NCI-H2171 (cell line): ENCODE measurements around the gene GALNT6.
"Not testable (repeated sequence)": the region's sequence is repeated elsewhere in the genome, so short reads cannot be mapped to it uniquely, and the experiment has no call there.

Experiments
- DNase-seq: peaks from one replicate; lab custom pipeline; 2025; lab: John Stamatoyannopoulos, UW

Gene GALNT6

GRCh38 chr12:51323317-51323960, 67.8 kb downstream of the GALNT6 start:
- DNase-seq: no peak

DNA sequence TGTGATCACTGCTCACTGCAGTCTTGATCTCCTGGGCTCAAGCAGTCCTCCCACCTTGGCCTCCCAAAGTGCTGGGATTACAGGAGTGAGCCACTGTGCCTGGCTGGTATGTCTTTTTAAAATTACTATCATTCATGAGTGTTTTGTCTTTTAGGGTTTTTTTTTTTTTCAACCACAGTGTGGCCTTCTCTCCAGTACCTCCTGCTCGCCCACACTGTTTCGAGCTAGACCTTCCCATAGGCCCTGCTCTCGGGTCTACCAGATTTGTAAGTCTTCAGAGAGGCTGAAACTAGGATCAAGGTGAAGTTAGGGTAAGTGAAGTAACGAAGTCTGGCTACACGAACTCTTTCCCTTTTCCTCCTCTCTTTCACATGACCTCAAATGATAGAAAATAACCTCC, 68.8 kb downstream of the GALNT6 start:
- DNase-seq: no peak

DNA sequence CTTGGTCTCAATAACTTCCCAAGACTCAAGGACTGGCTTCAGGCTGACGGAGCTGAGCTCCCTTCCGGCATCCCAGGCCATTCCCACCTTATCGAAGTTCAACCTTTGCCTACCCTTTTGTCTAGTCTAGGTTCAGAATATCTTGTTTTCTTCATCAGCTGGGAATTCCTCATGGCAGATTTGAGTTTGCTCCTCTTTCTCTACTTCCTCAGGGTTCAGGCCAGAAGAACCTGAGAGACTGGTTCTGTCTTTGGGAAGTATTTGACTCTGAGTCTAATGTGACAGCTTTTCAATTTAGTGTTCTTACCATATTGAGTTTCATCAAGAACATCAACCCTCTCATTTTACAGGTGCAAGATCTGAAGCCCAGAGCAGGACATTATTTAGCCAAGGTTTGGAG, 69.3 kb downstream of the GALNT6 start:
- DNase-seq: no peak

- no peak for DNase-seq
These were observed 70.4 kb downstream of the GALNT6 start for GRCh38 chr12:51320695-51321320.

GRCh38 chr12:51320311-51320694, 70.9 kb downstream of the GALNT6 start:
- DNase-seq: no peak

GRCh38 chr12:51318846-51319599, 72.2 kb downstream of the GALNT6 start:
- DNase-seq: no peak

DNA sequence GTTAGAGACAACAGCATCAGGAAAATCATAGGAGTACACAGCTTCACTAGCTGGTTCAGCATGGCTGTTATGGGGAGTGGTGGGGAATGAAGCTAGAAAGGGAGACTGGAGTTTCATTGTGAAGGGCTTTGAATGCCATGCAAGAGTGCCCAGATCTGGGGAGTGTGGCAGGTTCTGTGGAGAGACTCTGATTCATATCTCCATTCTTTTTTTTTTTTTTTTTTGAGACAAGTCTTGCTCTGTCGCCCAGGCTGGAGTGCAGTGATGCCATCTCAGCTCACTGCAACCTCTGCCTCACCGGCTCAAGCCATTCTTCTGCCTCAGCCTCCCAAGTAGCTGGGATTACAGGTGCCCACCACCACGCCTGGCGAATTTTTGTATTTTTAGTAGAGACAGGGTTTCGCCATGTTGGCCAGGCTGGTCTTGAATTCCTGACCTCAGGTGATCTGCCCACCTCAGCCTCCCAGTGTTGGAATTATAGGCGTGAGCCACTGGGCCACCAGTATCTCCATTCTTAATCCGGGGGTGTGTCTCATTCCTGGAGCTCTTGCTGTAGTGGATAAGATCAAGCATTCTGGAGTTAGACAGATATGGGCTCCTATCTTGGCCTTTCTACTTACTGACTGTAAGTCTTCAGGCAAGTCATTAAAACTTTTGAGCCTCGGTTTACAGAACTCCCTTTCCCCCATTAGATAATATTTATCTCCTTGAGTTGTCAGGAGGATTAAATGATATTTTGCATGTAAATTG, 73.0 kb downstream of the GALNT6 start:
- DNase-seq: not testable (repeated sequence)

DNA sequence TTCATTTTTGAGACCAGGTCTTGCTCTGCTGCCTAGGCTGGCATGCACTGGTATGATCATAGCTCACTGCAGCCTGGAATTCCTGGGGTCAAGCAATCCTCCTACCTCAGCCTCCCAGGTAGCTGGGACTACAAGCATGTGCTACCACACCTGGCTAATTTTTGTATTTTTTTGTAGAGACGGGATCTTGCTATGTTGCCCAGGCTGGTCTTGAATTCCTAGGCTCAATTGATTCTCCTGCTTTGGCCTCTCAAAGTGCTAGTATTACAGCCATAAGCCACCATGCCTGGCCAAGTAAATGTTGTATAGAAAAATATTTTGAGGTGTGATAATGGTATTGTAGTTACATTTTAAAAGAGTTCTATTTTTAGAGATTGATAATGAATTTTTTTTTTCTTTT, 79.8 kb downstream of the GALNT6 start:
- DNase-seq: no peak

DNA sequence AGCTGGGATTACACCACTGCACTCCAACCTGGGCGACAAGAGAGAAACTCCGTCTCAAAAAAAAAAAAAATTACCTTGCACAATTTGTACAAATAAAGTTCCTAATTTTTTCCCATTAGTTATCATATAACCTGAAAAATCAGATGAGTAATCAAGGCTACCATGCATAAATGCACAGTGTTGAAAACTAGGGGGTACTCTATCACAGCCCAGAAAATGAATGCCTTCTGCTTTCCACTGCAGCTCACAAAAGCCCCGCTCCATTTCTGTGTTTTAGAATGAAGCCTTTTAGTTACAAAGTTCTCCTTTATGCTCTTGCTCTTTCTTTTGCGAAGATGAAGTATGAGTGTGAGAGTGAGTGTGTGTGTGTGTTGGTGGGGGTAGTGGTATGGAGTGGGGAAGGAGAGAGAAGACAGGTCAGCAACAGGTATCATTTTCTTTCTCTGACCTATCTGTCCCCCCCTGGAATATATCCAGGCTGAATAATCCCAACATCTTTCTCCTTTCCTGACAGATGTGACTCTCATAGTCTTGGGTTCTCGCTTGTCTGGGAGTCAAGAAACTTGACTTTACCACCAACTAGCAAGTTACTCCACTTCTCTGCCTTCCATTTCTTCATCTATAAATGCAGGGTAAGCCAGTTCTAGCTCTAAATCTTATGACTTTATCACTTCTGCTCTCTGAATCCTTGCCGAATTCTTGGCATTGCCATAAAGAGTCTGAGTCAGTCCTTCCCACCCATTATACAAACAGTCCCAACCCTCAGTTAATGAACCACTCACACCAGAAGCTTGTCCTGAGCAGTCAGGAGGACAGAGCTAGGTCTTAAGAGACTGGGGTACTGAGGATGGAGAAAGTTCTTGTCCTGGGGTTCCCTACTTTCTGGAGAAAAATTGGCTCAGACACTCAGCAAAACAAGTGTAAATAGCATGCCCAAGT, 83.3 kb downstream of the GALNT6 start:
- DNase-seq: no peak

DNA sequence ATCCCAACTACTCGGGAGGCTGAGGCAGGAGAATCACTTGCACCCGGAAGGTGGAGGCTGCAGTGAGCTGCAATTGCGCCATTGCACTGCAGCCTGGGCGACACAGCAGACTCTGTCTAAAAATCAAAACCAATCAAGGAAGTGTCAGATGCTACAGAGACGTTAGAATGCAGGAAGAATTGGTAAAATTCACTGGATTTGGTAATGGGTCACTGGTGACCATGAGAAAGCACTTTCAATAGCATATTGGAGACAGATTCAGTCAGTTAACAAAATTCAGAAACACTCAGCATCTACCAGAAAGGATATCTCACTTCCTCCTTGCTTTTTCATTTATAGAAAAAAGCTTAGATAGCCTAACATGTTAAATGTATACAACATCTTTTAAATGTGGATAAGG, 84.7 kb downstream of the GALNT6 start:
- DNase-seq: no peak
